T-helper 17 cell (primary cell): ENCODE data around the gene SS18L1. TPM values are rescaled to one million over a fixed set of nuclear protein-coding genes. Genes with fewer than 3 reads are reported as not detected.

Experiments
- total RNA-seq, 4 donors: library from RNA in 2 of 4; stranded (reverse) in 2 of 4; gene quantifications; one replicate each; pipeline ENCODE4 v1.2.3 and lab custom pipeline; 2022 to 2026

Gene SS18L1
- total RNA-seq, 2 donors from 2014 or later: 13.1 to 16.0 TPM

Other genes with a start within 250 kb of the SS18L1 start
- gene TAF4, start 77.9 kb upstream of the SS18L1 start, total RNA-seq: 10 to 100 TPM; 17.8 to 19.5 TPM
- 10 to 100 TPM; 32.3 to 34.1 TPM for gene LSM14B, start 21.3 kb upstream of the SS18L1 start, total RNA-seq
- 100 to 1,000 TPM; 144 to 158 TPM for gene PSMA7, start 375 bp upstream of the SS18L1 start, total RNA-seq
- gene MTG2, start 39.3 kb downstream of the SS18L1 start, total RNA-seq: 10 to 100 TPM; 13.8 to 14.3 TPM
- gene HRH3, start 76.5 kb downstream of the SS18L1 start, total RNA-seq: not detected
- 10 to 100 TPM; 59.9 to 67.9 TPM for gene OSBPL2, start 94.8 kb downstream of the SS18L1 start, total RNA-seq
- 10 to 100 TPM; 47.3 to 54.2 TPM for gene ADRM1, start 159.2 kb downstream of the SS18L1 start, total RNA-seq
- under 1 TPM; 0.50 to 0.72 TPM for gene LAMA5, start 223.5 kb downstream of the SS18L1 start, total RNA-seq
- gene RPS21, start 243.3 kb downstream of the SS18L1 start, total RNA-seq: 1,000 to 10,000 TPM; 2,821 to 2,836 TPM